Ovary (tissue), 9 donors: ENCODE measurements around the gene DPM1. TPM values are rescaled to one million over a fixed set of nuclear protein-coding genes. Genes with fewer than 3 reads are reported as not detected.
A peak's percentile ranks its signal among the peaks of the same experiment; 100 is the strongest.

Experiments
- DNase-seq, 5 donors: peaks; one replicate each; pipeline ENCODE4 v3.0.0-alpha.2; 2019 to 2020
- H3K27ac ChIP-seq, 2 donors: fragments of 200-600 bp; one replicate each; pipeline versions ENCODE4 v1.5.1 to v1.8.0; 2019 to 2022
- H3K27me3 ChIP-seq: fragments of 200-600 bp; one replicate; pipeline ENCODE4 v1.8.0; 2022
- H3K36me3 ChIP-seq: fragments of 200-600 bp; sonication (generic); one replicate; pipeline ENCODE4 v1.5.1; 2019
- H3K4me1 ChIP-seq: one replicate; pipeline ENCODE4 v1.8.1; 2013; ENCODE audit warnings: mild to moderate bottlenecking, moderate library complexity; ENCODE audit not compliant: insufficient read depth
- H3K4me3 ChIP-seq: fragments of 200-600 bp; sonication (generic); one replicate; pipeline ENCODE4 v1.5.1; 2017
- H3K9me3 ChIP-seq, 2 donors: fragments of 200-600 bp in 1 of 2; sonication (generic) in 1 of 2; one replicate each; pipeline versions ENCODE4 v1.5.1 to v1.8.1; 2013 to 2019; ENCODE audit warnings: mild to moderate bottlenecking in 1 of 2, moderate library complexity in 1 of 2
- CTCF ChIP-seq, 3 donors: fragments of 450-650 bp in 2 of 3; fragments of 200-600 bp in 1 of 3; IDR thresholded peaks; one replicate each; pipeline versions ENCODE4 v1.5.1 to v1.8.0; 2016 to 2022; ENCODE audit warnings: antibody characterized with exemption in 3 of 3, mild to moderate bottlenecking in 1 of 3
- EP300 ChIP-seq: sonication (generic); formaldehyde crosslinking; IDR thresholded peaks from one replicate; pipeline ENCODE4 v1.6.1; 2017; ENCODE audit warnings: antibody characterized with exemption
- WGBS, 3 donors: extraction: QIAGEN DNeasy Blood & Tissue Kit in 1 of 3; methylation state at CpG; one replicate each; pipeline versions ENCODE4 v1.1.5 to v1.1.7; 2013 to 2017; 5-methylcytosine and 5-hydroxymethylcytosine counted together
- intact Hi-C, 4 donors: fragments of 100-400 bp; cut with DNase I; formaldehyde crosslinking; loops; one replicate each; pipeline versions ENCODE4 v1.11.0 to v1.15.1; 2022 to 2023
- polyA plus RNA-seq, 2 donors: library from polyadenylated mRNA; stranded (reverse); fragments of 200-250 nt in 1 of 2; fragments of 350-450 nt in 1 of 2; fragmentation: Illumina TruSeq in 1 of 2; extraction: RNeasy Lipid Tissue Mini Kit (QIAGEN cat#74804) in 1 of 2; gene quantifications; one replicate each; pipeline ENCODE4 v1.2.3, GENCODE V29; 2013 to 2014
- total RNA-seq, 7 donors: library from RNA; depleted of rRNA in 2 of 7; stranded (reverse); fragments of >200 nt in 2 of 7; fragmentation: NEBNext Ultra II Directional in 3 of 7; extraction: Animal tissue kit (Norgen Biotek cat#: 25700) in 3 of 7; gene quantifications; one replicate each; pipeline versions ENCODE4 v1.1.0 to v1.2.4, GENCODE V29; 2016 to 2023
- donor health status: DM: no; HTN: no; CAD: no; lungs with moderate emphysema.
- donor health status: DM: no; HTN: no; CAD: no.
- donor health status: Bipolar disorder and iron deficiency.
- donor health status: DM: yes; HTN: yes; CAD: no.
- donor health status: DM: no; HTN: no; CAD: no.
- donor health status: DM: yes; HTN: yes; CAD: no.

DPM1 gene
- total and polyA plus RNA-seq, 9 donors = 31.1 to 53.8 (median 38.1) TPM

- H3K4me1 ChIP-seq = peaks cover 10% of the 10 kb centered on the region
- DNase-seq = no peak
- TF ChIP-seq CTCF (IDR thresholded peaks at IDR 0.05) = no peak
- no peaks in the 10 kb centered on the region for H3K27me3 ChIP-seq
- H3K4me3 ChIP-seq = peak overlapping the region; percentile 92
- no peaks in the 10 kb centered on the region for H3K36me3 ChIP-seq
- H3K27ac ChIP-seq = peak overlapping the region; percentile 87 to 98
- intact Hi-C loops = loop anchor here in 3 of 4 donors (2.0 kb wide), 2 partner anchors 136 to 138 kb away; partner anchors contain the start of gene BCAS4 (in 2 of the 3)
- no peaks in the 10 kb centered on the region for H3K9me3 ChIP-seq
- WGBS, 3 donors = 0 to 2% (median 1%) methylated on average over 24 to 42 of the region's 45 CpGs
These were observed 27.4 kb downstream of the DPM1 start for GRCh38 chr20:50930976-50931305.

GRCh38 chr20:50930139-50930975 is 28.0 kb downstream of the DPM1 start:
- intact Hi-C loops = loop anchor here in 3 of 4 donors (2.0 kb wide), 2 partner anchors 136 to 138 kb away; partner anchors contain the start of gene BCAS4 (in 2 of the 3)
- WGBS, 3 donors = 0 to 1% (median 0%) methylated on average over 50 to 79 of the region's 79 CpGs
- Histone ChIP-seq H3K27ac (peak overlapping the region; percentile 83 to 98), H3K27me3 (no peaks in the 10 kb centered on the region), H3K4me1 (peaks cover 14% of the 10 kb centered on the region), H3K4me3 (peak overlapping the region; percentile 92), H3K36me3 (no peaks in the 10 kb centered on the region), H3K9me3 (no peaks in the 10 kb centered on the region)
- DNase-seq = peak; percentile 30 to 64 (median 53)
- no peak for TF ChIP-seq CTCF (IDR thresholded peaks at IDR 0.05)

DNA sequence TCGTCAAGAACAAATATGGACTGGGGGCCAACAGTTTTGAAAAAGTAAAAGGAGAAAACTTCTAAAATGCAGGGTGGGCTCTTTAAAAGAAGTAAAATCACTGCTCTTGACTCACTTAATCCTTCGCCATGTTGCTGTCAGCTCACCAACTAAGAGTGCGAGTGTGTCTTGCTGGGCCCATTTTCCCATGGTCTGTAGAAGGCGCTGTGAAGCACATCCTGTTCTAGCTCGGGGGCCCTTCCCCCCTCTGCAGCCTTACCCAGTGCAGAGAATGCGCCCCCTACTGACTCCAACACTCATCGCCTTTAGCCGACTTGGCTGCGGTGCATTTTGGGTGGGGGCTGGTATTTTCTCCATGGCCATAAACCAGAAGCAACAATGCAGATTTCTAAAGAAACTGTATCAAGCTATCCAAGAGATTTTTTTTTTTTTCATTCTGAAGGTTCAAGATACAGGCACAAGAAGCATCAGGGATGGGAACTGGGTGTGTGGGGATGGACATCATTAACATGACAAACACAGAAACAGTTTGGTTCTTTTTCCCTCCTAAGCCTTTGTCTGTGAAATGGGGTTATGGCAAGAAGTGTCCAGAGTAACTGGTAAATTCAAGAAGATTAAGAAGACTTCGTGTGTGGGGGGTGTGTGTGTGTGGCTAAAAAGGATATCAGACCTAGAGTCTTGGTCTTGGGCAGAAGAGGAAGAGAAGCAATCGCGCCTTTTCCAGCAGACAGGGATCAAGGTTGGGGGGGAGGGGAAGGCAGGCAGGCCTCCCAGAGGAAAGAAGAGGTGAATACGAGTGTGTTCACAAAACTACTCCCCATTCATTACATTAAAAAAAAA is 28.8 kb downstream of the DPM1 start:
- H3K4me1 ChIP-seq = peaks cover 14% of the 10 kb centered on the region
- intact Hi-C loops = loop anchor here (2.0 to 10.0 kb wide), 4 partner anchors 55 to 137 kb away; partner anchors contain the start of gene BCAS4 (in 3 of the 4)

More for the DNA sequence above, 28.8 kb downstream of the DPM1 start:
- TF ChIP-seq EP300 (no peak), CTCF (IDR thresholded peaks at IDR 0.05) (peak; percentile 50 to 81 (median 69))
- no peaks in the 10 kb centered on the region for H3K27me3 ChIP-seq
- DNase-seq = peak; percentile 81 to 88 (median 83)
- peak overlapping the region in 1 of 2 donors; percentile 83 for H3K27ac ChIP-seq
- H3K36me3 ChIP-seq = no peaks in the 10 kb centered on the region
- peak overlapping the region; percentile 92 for H3K4me3 ChIP-seq
- WGBS, 3 donors = 12% methylated on average over 13 of the region's 13 CpGs
- H3K9me3 ChIP-seq = no peaks in the 10 kb centered on the region
